ENCODE data around the gene GUCA1C. TPM values are rescaled to one million over a fixed set of nuclear protein-coding genes. Genes with fewer than 3 reads are reported as not detected.

Gene GUCA1C
- total RNA-seq, 4 donors from 2014 or later = not detected

GRCh38 chr3:108970561-108970960 is 16.9 kb upstream of the GUCA1C start:
- no peak for TF ChIP-seq CTCF (IDR thresholded peaks at IDR 0.05; ENCODE audit: low read depth)

GRCh38 chr3:108966773-108967172 is 13.1 kb upstream of the GUCA1C start:
- TF ChIP-seq CTCF (IDR thresholded peaks at IDR 0.05; ENCODE audit: low read depth) = no peak

- no peak for TF ChIP-seq CTCF (IDR thresholded peaks at IDR 0.05; ENCODE audit: low read depth)
Observed at GRCh38 chr3:108959017-108959416, 5.3 kb upstream of the GUCA1C start.

GRCh38 chr3:108953210-108953609 is 469 bp downstream of the GUCA1C start:
- no peak for TF ChIP-seq CTCF (IDR thresholded peaks at IDR 0.05; ENCODE audit: low read depth)

- TF ChIP-seq CTCF (IDR thresholded peaks at IDR 0.05; ENCODE audit: low read depth) = no peak
Observed at GRCh38 chr3:108951820-108952501, 1.7 kb downstream of the GUCA1C start.

- TF ChIP-seq CTCF (IDR thresholded peaks at IDR 0.05; ENCODE audit: low read depth) = no peak
Observed at GRCh38 chr3:108947855-108948254, 5.8 kb downstream of the GUCA1C start.

- TF ChIP-seq CTCF (IDR thresholded peaks at IDR 0.05; ENCODE audit: low read depth) = no peak
Observed at GRCh38 chr3:108946292-108947285, 7.1 kb downstream of the GUCA1C start.

All from subcutaneous adipose tissue (tissue), 4 donors.